Bronchial epithelial cell (primary cell): ENCODE data around the gene BATF3. TPM values are rescaled to one million over a fixed set of nuclear protein-coding genes. Genes with fewer than 3 reads are reported as not detected.

ENCODE experiments used
- DNase-seq: peaks from one replicate; pipeline ENCODE4 v3.0.0-alpha.2; 2010; ENCODE audit warnings: low read depth
- FAIRE-seq: peaks from 2 replicates; lab custom pipeline; 2011; peaks lifted over from hg19 to GRCh38; lab: Jason Lieb, UNC
- H3K27me3 ChIP-seq: 2 replicates; pipeline ENCODE4 v1.5.1; 2011; ENCODE audit warnings: low read length; ENCODE audit not compliant: control insufficient read depth, insufficient read depth
- H3K36me3 ChIP-seq: 2 replicates; pipeline ENCODE4 v1.5.1; 2011; ENCODE audit warnings: low read length; ENCODE audit not compliant: control insufficient read depth, insufficient read depth
- H3K4me3 ChIP-seq: 2 replicates; pipeline ENCODE4 v1.5.1; 2011; ENCODE audit warnings: mild to moderate bottlenecking, low read depth, low read length, control low read depth
- total RNA-seq: library from RNA; depleted of rRNA; stranded (reverse); fragments of >200 nt; gene quantifications from 2 replicates; pipeline ENCODE4 v1.2.1, GENCODE V29; 2014
- TF ChIP-seq, protein P1 (sequence below): IDR thresholded peaks from 2 replicates; pipeline ENCODE4 v1.5.1; 2011; ENCODE audit warnings: mild to moderate bottlenecking, moderate library complexity, low read length, control low read depth, inconsistent platforms; ENCODE audit not compliant: insufficient read depth, severe bottlenecking

The BATF3 gene
- total RNA-seq, 1 donor from 2014 or later = 0.26 TPM

- no peak overlapping the region for H3K4me3 ChIP-seq
- FAIRE-seq (no peak), DNase-seq (no peak)
- no peaks in the 10 kb centered on the region for H3K36me3 ChIP-seq
- H3K27me3 ChIP-seq = peaks cover 1% of the 10 kb centered on the region
- TF ChIP-seq, protein P1, sequence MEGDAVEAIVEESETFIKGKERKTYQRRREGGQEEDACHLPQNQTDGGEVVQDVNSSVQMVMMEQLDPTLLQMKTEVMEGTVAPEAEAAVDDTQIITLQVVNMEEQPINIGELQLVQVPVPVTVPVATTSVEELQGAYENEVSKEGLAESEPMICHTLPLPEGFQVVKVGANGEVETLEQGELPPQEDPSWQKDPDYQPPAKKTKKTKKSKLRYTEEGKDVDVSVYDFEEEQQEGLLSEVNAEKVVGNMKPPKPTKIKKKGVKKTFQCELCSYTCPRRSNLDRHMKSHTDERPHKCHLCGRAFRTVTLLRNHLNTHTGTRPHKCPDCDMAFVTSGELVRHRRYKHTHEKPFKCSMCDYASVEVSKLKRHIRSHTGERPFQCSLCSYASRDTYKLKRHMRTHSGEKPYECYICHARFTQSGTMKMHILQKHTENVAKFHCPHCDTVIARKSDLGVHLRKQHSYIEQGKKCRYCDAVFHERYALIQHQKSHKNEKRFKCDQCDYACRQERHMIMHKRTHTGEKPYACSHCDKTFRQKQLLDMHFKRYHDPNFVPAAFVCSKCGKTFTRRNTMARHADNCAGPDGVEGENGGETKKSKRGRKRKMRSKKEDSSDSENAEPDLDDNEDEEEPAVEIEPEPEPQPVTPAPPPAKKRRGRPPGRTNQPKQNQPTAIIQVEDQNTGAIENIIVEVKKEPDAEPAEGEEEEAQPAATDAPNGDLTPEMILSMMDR = no peak
Observed at GRCh38 chr1:212684521-212685090, 15.0 kb downstream of the BATF3 start.

GRCh38 chr1:212684076-212684475 is 15.6 kb downstream of the BATF3 start:
- Histone ChIP-seq H3K27me3 (peaks cover 1% of the 10 kb centered on the region), H3K4me3 (no peak overlapping the region), H3K36me3 (no peaks in the 10 kb centered on the region)
- DNase-seq = no peak
- TF ChIP-seq, protein P1 = no peak
- FAIRE-seq = no peak

GRCh38 chr1:212683357-212683722 is 16.3 kb downstream of the BATF3 start:
- H3K36me3 ChIP-seq = no peaks in the 10 kb centered on the region
- no peak for FAIRE-seq
- TF ChIP-seq, protein P1 = no peak

GRCh38 chr1:212680680-212681389 is 18.8 kb downstream of the BATF3 start:
- FAIRE-seq = no peak
- H3K4me3 ChIP-seq = no peak overlapping the region
- peaks cover 2% of the 10 kb centered on the region for H3K27me3 ChIP-seq
- no peak for DNase-seq
- no peaks in the 10 kb centered on the region for H3K36me3 ChIP-seq
- TF ChIP-seq, protein P1 = no peak

More at GRCh38 chr1:212683357-212683722, 16.3 kb downstream of the BATF3 start:
- DNase-seq = no peak
- H3K27me3 ChIP-seq = peaks cover 1% of the 10 kb centered on the region
- no peak overlapping the region for H3K4me3 ChIP-seq

DNA sequence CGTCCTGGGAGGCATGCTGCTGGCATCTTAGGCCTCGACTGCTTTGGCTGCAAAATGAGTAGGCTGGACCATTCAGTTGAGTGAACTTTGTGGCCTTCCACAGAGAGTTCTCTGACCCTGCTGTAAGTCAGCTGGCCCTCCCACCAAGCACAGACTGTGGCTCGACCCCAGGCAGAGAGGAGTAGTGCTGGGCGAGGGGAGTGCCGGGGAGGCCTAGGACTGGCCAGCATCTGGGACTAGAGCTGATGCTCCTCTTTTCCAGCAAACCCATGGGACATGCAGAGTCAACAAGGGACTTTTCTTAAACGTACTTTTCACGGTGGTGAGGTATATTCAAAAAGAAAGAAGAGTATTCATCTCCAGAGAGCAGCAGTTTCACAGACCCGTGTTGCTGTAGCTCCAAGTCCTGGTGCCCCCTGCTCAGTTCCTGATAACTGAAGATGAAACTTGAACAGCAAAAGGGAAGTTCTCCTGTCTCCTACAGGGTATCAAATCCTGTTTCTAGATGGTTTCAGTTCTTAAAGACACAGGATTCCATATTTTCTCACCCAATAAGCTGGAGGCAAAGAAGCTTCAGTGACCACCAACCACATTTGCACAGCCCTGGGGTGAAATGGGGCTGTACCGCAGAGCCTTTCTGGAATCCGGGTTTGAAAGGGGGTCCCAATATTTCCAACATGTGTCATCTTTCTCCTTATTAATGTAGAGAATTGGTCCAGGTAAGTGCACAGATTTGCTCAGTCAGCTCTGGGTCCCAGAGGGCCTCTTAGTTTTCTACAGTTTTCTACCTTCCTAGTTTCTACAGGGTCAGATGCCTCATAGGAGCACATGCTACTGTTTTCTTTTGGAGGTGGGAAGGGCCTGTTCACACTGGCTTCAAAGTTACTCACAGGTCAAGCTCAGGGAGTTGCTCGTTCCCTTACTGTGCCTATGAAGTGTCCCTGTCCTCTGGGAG is 20.9 kb downstream of the BATF3 start:
- TF ChIP-seq, protein P1 = no peak
- Histone ChIP-seq H3K4me3 (no peak overlapping the region), H3K36me3 (no peaks in the 10 kb centered on the region), H3K27me3 (peaks cover 2% of the 10 kb centered on the region)
- DNase-seq (no peak), FAIRE-seq (no peak)
